Measurements from ENCODE around the gene ARID5B. TPM values are rescaled to one million over a fixed set of nuclear protein-coding genes. Genes with fewer than 3 reads are reported as not detected.

ARID5B gene
- total RNA-seq, 1 donor from 2014 or later = 76.8 TPM

- TF ChIP-seq, protein P1, sequence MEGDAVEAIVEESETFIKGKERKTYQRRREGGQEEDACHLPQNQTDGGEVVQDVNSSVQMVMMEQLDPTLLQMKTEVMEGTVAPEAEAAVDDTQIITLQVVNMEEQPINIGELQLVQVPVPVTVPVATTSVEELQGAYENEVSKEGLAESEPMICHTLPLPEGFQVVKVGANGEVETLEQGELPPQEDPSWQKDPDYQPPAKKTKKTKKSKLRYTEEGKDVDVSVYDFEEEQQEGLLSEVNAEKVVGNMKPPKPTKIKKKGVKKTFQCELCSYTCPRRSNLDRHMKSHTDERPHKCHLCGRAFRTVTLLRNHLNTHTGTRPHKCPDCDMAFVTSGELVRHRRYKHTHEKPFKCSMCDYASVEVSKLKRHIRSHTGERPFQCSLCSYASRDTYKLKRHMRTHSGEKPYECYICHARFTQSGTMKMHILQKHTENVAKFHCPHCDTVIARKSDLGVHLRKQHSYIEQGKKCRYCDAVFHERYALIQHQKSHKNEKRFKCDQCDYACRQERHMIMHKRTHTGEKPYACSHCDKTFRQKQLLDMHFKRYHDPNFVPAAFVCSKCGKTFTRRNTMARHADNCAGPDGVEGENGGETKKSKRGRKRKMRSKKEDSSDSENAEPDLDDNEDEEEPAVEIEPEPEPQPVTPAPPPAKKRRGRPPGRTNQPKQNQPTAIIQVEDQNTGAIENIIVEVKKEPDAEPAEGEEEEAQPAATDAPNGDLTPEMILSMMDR (IDR thresholded peaks at IDR 0.05) = no peak
- ChIA-PET POLR2A (interaction anchor here (0.6 to 11.6 kb wide), 21 partner anchors 32 to 1907 kb away, joined by 3 to 589 read pairs (median 46); no protein-coding TSS in a partner anchor), CTCF (interaction anchor here (0.6 to 11.3 kb wide), 8 partner anchors 25 to 345 kb away, joined by 3 to 101 read pairs (median 4); no protein-coding TSS in a partner anchor)
- H3K36me3 Mint-ChIP-seq (ENCODE audit: low read depth) = peaks cover 26% of the 10 kb centered on the region
- H3K27ac Mint-ChIP-seq = peak overlapping the region; percentile 98
- intact Hi-C loops (cut with micrococcal nuclease) = loop anchor here (5.0 kb wide), 1 partner anchor 523 kb away; no protein-coding TSS in a partner anchor
- ATAC-seq (ENCODE audit: low read depth) (no peak), DNase-seq (no peak)
- peaks cover 37% of the 10 kb centered on the region for H3K4me1 Mint-ChIP-seq
- peak overlapping the region; percentile 97 for H3K4me3 Mint-ChIP-seq
- no peaks in the 10 kb centered on the region for H3K9me3 Mint-ChIP-seq
- H3K27me3 Mint-ChIP-seq = no peaks in the 10 kb centered on the region
Observed at GRCh38 chr10:61899069-61899531, 2.4 kb upstream of the ARID5B start.

GRCh38 chr10:61899663-61899996 lies 1.9 kb upstream of the ARID5B start:
- peak overlapping the region; percentile 98 for H3K27ac Mint-ChIP-seq
- DNase-seq (no peak), ATAC-seq (ENCODE audit: low read depth) (no peak)
- H3K27me3 Mint-ChIP-seq = no peaks in the 10 kb centered on the region
- H3K36me3 Mint-ChIP-seq (ENCODE audit: low read depth) = peaks cover 28% of the 10 kb centered on the region
- ChIA-PET CTCF (interaction anchor here (0.6 to 11.3 kb wide), 10 partner anchors 25 to 345 kb away, joined by 3 to 101 read pairs (median 3); no protein-coding TSS in a partner anchor), POLR2A (interaction anchor here (0.6 to 11.6 kb wide), 30 partner anchors 8 to 1369 kb away, joined by 3 to 589 read pairs (median 10); partner anchors contain the start of gene EGR2)
- H3K4me1 Mint-ChIP-seq = peaks cover 42% of the 10 kb centered on the region
- intact Hi-C loops (cut with micrococcal nuclease) = loop anchor here (5.0 kb wide), 1 partner anchor 523 kb away; no protein-coding TSS in a partner anchor
- no peaks in the 10 kb centered on the region for H3K9me3 Mint-ChIP-seq
- peak overlapping the region; percentile 97 for H3K4me3 Mint-ChIP-seq
- TF ChIP-seq, protein P1 (IDR thresholded peaks at IDR 0.05) = no peak

GRCh38 chr10:61899997-61900828 lies 1.3 kb upstream of the ARID5B start:
- ATAC-seq (ENCODE audit: low read depth) (peak; percentile 26), DNase-seq (peak; percentile 52)
- TF ChIP-seq, protein P1 (IDR thresholded peaks at IDR 0.05) = no peak
- Mint-ChIP-seq H3K9me3 (no peaks in the 10 kb centered on the region), H3K4me1 (peaks cover 47% of the 10 kb centered on the region), H3K27ac (peak overlapping the region; percentile 98), H3K4me3 (peak overlapping the region; percentile 97), H3K36me3 (ENCODE audit: low read depth) (peaks cover 30% of the 10 kb centered on the region), H3K27me3 (no peaks in the 10 kb centered on the region)
- POLR2A ChIA-PET = interaction anchor here (0.5 to 11.6 kb wide), 40 partner anchors 8 to 1368 kb away, joined by 3 to 589 read pairs (median 5); partner anchors contain the start of genes EGR2 and RTKN2
- intact Hi-C loops (cut with micrococcal nuclease) = loop anchor here (1.0 to 10.0 kb wide), 9 partner anchors 88 to 1665 kb away; partner anchors contain the start of gene NRBF2
- CTCF ChIA-PET = interaction anchor here (0.6 to 11.3 kb wide), 9 partner anchors 24 to 345 kb away, joined by 3 to 101 read pairs (median 3); no protein-coding TSS in a partner anchor

DNA sequence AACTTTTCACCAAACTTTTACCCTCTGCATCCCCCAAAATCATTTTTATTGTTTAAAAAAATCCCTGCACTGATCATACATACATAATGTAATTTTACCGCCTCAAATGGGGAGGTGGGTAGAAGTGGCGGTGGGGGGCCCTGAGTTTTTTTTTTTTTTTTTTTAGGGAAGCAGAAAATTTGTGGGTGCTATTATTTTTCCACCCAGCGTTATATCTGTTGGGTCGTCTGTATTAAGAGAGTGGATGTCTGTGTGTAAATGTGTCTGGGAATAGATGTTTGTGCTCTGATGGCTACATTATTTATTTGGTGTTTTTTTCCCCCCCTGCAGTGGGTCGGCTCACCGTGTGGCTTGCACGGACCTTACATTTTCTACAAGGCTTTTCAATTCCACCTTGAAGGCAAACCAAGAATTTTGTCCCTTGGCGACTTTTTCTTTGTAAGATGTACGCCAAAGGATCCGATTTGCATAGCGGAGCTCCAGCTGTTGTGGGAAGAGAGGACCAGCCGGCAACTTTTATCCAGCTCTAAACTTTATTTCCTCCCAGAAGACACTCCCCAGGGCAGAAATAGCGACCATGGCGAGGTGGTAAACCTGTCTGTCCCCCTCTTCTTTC lies 438 bp downstream of the ARID5B start:
- no peaks in the 10 kb centered on the region for H3K27me3 Mint-ChIP-seq
- H3K4me1 Mint-ChIP-seq = peaks cover 53% of the 10 kb centered on the region
- intact Hi-C loops (cut with micrococcal nuclease) = loop anchor here (1.0 to 10.0 kb wide), 10 partner anchors 151 to 1667 kb away; partner anchors contain the start of gene EGR2
- ChIA-PET POLR2A (interaction anchor here (0.5 to 11.6 kb wide), 31 partner anchors 13 to 1004 kb away, joined by 3 to 589 read pairs (median 12); no protein-coding TSS in a partner anchor), CTCF (interaction anchor here (0.9 to 11.3 kb wide), 12 partner anchors 16 to 343 kb away, joined by 3 to 101 read pairs (median 8); no protein-coding TSS in a partner anchor)
- no peaks in the 10 kb centered on the region for H3K9me3 Mint-ChIP-seq
- TF ChIP-seq, protein P1 (IDR thresholded peaks at IDR 0.05) = no peak
- H3K27ac Mint-ChIP-seq = peak overlapping the region; percentile 98
- ATAC-seq (ENCODE audit: low read depth) (no peak), DNase-seq (peak; percentile 18)
- H3K4me3 Mint-ChIP-seq = peak overlapping the region; percentile 97
- peaks cover 32% of the 10 kb centered on the region for H3K36me3 Mint-ChIP-seq (ENCODE audit: low read depth)

Measured in activated B cell treated with CpG ODN at 0.5 μM for 24 hours (primary cell).